GM19043 (cell line): Measurements from ENCODE around the gene ABHD16B.

Source experiments
- ATAC-seq: cut with Tn5 transposase; IDR thresholded peaks from one replicate; pipeline ENCODE4 v1.9.1; 2021; ENCODE audit warnings: low read depth; ENCODE audit not compliant: unreplicated experiment

ABHD16B gene

GRCh38 chr20:63892402-63892801 lies 31.1 kb downstream of the ABHD16B start:
- ATAC-seq, result no peak

- ATAC-seq, result no peak
Measured at GRCh38 chr20:63893999-63894357, 32.7 kb downstream of the ABHD16B start.

- ATAC-seq, result peak; percentile 71
Measured at GRCh38 chr20:63894358-63895201, 33.3 kb downstream of the ABHD16B start, which contains the start of gene DNAJC5. TSS of gene DNAJC5 (plus strand) at chr20:63895126. CDS start at chr20:63928346, 33,220 bp downstream.

DNA sequence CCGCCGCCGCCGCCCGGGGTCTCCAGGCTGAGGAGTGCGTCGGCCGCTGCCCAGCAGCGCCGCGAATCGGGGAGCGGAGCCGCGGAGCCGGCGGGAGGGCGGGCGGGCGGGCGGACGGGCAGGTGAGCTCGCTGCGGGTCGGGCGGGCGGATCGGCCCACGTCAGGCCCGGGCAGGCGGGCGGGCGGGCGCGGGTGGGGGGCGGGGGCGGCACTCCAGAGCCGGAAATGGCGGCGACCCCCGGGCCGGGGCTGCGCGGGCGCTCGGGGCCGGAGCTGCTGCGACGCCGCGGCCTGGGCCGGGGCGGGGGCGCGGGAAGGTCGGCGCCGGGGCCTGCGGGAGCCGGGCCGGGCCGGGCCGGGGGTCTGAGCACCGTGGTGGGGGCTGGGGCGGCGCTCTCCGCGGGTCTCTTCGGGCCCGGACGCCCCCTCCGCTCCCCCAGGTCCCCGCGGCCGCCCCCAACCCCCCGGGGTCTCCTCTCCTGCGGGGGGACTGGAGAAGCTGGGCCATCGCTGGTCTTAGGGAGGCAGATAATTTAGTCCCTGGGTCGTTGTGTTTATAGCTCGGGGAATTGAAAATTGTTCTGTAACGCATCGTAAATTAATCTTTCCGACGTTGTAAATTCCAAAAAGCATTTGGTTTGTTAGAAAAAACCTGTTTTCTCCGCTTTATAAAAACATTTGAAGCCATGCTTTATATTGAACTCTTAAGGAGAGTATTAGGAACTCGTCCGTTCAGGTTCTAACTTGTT lies 34.1 kb downstream of the ABHD16B start:
- ATAC-seq, result no peak

GRCh38 chr20:63895952-63896263 lies 34.6 kb downstream of the ABHD16B start:
- no peak for ATAC-seq

DNA sequence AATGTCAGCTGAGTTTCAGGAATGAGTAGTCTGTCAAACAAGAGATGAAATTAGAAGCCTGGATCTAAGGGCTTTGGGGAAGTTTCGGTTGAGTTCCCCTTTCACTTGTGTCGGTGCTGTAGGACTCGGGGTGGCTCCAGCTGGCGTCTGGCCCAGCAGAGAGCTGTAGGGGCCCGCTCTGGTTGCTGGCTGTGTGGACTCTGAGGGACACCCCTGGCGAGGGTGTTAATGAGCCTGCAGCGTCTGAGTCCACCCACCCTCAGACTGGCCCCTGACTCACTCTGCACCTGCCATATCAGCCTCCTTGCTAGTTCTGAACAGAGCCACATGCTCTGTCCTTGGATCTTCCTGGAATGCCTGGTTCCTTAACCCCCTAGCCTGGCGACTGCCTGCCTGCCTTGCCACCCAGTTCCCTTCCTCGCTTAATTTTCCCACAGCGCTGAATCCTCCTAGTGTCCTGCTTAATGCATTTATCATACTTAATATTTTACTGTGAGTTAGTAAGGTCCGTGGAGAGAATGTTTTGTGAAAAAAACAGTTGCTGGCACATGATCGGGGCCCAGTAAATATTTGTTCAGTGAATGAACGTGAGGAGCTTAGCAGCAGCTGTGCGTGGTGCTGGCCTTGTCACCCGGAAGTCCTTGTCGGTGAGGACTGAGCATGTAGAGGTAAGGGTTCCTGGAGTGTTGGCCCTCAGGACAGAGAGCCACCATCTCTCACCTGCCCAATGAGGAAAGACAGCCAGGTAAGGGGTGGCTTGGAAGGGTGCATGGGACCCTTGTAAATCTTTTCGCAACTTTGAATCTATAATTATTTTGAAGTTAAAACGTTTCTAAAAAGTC lies 35.2 kb downstream of the ABHD16B start:
- no peak for ATAC-seq

DNA sequence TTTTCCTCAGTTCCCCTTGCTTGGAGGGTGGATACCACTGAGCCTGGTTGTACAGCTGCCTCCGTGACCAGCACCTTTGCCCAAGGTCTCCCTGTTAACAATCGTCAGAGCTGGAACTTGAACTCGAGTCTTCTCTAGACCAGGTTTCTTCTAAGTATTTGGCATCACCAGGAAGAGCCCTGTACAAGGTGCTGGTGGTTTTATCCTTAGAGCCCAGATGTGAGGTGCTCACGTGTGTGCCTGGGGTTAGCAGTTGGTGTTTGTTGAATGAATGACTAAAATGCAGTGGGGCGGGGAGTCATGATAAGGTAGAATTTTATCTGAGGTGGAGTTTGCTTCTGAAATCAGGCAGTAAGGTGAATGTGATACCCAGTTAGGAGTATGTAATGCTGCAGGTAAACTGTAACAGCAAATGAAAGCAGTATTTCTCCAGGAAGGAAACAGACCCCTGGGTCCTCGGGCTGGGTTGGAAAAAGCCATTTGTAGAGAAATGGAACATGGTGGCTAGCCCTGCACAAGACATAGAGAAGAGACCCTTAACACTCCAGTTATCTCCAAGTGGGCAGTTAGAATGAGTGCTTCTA lies 36.8 kb downstream of the ABHD16B start:
- no peak for ATAC-seq

DNA sequence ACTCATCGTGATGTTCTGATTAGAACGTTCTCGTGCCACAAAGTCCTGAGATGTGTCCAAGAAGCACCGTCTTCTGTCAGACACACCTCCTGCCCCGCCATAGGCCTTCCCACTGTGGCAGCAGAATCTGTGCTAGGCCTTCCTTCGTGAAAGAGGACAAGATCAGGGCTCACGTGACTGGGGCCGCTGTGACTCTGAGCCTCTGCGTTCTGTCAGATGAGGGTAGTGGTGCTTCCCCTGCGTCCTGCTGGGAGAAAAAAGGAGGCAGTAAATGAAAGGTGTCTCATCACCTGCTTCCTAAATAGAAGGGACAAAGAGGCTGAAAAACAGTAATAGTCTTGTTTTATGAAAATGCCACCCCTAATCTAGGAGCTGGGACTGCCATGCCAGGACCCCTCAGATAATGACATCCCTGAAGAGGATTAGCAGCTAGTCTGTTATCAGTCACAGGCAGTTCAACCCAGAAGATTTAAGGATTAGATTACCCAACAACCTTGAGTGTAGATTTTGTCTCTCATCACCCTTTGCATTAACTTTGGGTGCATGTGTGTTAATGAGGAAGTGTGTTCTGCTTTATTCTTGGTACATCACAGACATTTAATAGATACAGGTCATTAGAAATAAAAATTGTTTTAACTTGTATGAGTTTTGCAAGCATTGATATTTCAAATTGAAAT lies 37.7 kb downstream of the ABHD16B start:
- no peak for ATAC-seq

DNA sequence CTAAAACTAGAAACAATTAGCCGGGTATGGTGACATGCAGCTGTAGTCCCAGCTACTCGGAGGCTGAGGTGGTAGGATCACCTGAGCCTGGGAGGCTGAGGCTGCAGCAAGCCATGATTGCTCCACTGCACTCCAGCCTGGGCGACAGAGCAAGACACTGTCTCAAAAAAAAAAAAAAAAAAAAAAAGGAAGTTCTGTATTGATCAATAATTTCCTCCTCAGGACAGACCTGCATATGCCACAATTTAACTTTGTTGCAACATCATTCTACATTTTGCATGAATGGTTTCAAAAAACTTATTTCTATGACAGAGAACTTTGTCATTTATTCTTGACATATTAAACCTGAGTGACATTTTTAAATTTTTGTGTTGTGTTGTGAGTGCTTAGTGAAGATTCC lies 39.1 kb downstream of the ABHD16B start:
- no peak for ATAC-seq

GRCh38 chr20:63903796-63904561 lies 42.7 kb downstream of the ABHD16B start:
- no peak for ATAC-seq

DNA sequence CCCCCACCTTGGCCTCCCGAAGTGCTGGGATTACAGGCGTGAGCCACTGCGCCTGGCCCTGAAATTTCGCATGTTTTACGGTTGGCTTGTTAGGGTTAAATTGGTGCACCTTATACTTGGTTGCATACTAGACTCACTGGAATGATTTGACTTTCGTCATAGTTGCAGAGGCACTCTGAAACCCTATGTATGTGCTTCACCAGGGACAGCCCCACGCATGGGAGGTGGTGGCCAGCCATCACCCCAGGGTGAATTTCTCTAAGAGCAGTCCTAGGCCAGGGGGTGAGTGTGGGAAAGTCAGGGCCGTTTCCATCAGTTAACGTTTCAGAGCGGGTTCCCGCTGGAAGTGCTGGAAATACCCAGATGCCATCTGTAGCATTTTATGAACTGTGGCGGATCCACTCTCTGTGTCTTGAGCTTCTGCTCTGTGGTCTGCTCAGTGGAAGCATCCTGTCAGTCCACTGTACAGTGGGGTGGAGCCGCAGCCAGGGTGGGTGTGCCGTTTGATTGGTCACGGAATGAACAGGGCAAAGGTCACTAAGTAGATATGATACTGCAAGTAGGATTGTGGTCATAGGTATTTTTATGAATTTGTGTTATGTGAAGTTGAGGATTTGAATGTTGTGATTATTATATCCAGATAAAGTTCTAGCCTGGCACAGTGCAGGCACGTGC lies 46.8 kb downstream of the ABHD16B start:
- ATAC-seq, result no peak

DNA sequence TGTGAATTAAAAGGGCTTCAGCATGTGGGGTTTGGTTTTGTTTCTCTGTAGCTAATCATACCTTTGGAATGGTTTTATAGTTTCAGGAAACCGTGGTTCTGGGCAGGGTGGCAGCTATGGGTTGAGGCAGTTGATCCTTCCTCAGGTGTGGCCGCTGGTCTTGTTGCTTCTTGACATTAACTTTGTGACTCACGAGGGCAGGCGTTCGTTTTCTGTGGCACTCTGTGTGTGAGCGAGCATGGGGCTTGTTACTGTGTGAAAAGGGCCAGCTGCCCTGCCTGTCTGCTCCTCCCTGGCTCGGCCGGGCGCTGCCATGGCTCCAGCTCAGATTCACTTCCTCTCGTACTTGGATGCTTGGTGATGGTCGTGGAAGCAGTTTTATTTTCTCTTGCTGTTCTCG lies 49.9 kb downstream of the ABHD16B start:
- ATAC-seq, result no peak
